GM18951 (cell line): ENCODE results near the gene CAPNS1.

Experiments
- POLR2A ChIP-seq: IDR thresholded peaks from 4 replicates; pipeline ENCODE4 v1.6.1; 2011; ENCODE audit warnings: mild to moderate bottlenecking; ENCODE audit not compliant: insufficient read length, insufficient read depth; ENCODE audit errors: extremely low read depth
- in situ Hi-C: fragments of 300-500 bp; cut with MboI; formaldehyde crosslinking; loops from one replicate; pipeline ENCODE4 v1.12.0; 2022; ENCODE audit warnings: low sequenced_read_pairs, mixed read lengths, inconsistent platforms; ENCODE audit not compliant: unreplicated experiment

Gene CAPNS1

DNA sequence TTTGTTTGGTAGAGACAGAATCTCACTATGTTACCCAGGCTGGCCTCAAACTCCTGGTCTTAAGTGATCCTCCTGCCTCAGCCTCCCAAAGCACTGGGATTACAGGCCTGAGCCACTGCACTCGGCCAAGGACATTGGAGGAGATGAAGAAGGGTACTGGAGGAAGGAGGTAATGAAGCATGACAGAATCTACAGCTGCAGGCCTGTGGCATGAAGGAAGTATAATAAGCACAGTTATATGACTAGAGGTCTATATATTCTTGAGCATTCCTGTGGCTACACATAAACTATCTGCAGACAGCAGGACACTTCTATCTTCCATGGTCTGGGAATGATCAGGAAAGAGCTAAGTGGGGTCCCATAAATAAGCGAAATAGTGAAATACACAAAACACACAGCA is 56.4 kb downstream of the CAPNS1 start:
- TF ChIP-seq POLR2A: no peak
- in situ Hi-C loops: no loop called here

DNA sequence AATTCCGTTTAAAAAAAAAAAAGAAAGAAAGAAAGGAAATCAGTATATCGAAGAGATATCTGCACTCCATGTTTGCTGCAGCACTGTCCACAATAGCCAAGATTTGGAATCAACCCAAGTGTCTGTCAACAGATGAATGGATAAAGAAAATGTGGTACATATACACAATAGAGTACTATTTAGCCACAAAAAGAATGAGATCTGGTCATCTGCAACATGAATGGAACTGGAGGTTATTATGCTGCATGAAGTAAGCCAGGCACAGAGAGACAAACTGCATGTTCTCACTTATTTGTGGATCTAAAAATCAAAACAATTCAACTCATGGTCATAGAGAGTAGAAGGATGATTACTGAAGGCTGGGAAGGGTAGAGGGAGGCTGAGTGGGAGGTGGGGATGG is 58.3 kb downstream of the CAPNS1 start:
- TF ChIP-seq POLR2A: no peak
- in situ Hi-C loops: no loop called here
